PC-3 (cell line): ENCODE results near the gene DCAF12L2. TPM values are rescaled to one million over a fixed set of nuclear protein-coding genes. Genes with fewer than 3 reads are reported as not detected.

ENCODE experiments used
- ATAC-seq: fragments of 200-7000 bp; cut with Tn5 transposase; 2 replicates; pipeline ENCODE4 v1.9.1; 2020; ENCODE audit warnings: mild to moderate bottlenecking, moderate library complexity
- BruUV-seq: library from RNA; stranded (reverse); fragments of 400-500 nt; replicated peaks from 2 replicates; lab custom pipeline; 2021; lab: Mats Ljungman, UMichigan
- CTCF ChIA-PET: fragments of 300-600 bp; sonication (Branson Sonifier 250); formaldehyde crosslinking; loops from one replicate; lab custom pipeline; 2022; ENCODE audit warnings: antibody characterized with exemption; lab: Charles Lee
- POLR2A ChIA-PET: fragments of 300-600 bp; sonication (Branson Sonifier 250); formaldehyde crosslinking; loops from one replicate; lab custom pipeline; 2022; ENCODE audit warnings: antibody characterized with exemption; ENCODE audit not compliant: unreplicated experiment; lab: Charles Lee
- DNase-seq: peaks from one replicate; pipeline ENCODE4 v3.0.0-alpha.2; 2015
- H2AFZ ChIP-seq: fragments of 300-600 bp; sonication (generic); 2 replicates; pipeline ENCODE4 v1.6.0; 2016; ENCODE audit warnings: antibody characterized with exemption, low read length
- H3F3A ChIP-seq: fragments of 300-600 bp; sonication (generic); one replicate; pipeline ENCODE4 v1.6.0; 2017; ENCODE audit warnings: antibody characterized with exemption, low read length, control low read depth, mild to moderate bottlenecking; ENCODE audit not compliant: unreplicated experiment
- H3K27ac ChIP-seq: fragments of 300-600 bp; sonication (generic); 2 replicates; pipeline ENCODE4 v1.5.1; 2016; ENCODE audit warnings: mild to moderate bottlenecking, low read length
- H3K27me3 ChIP-seq: fragments of 300-600 bp; sonication (generic); 2 replicates; pipeline ENCODE4 v1.6.1; 2016; ENCODE audit warnings: low read length, mixed read lengths
- H3K36me3 ChIP-seq: fragments of 300-600 bp; sonication (generic); 2 replicates; pipeline ENCODE4 v1.6.1; 2016; ENCODE audit warnings: low read depth, mixed run types, low read length, mixed read lengths
- H3K4me1 ChIP-seq: fragments of 300-600 bp; sonication (generic); 2 replicates; pipeline ENCODE4 v1.5.1; 2016; ENCODE audit warnings: low read length; ENCODE audit not compliant: insufficient read depth
- H3K4me2 ChIP-seq: fragments of 300-600 bp; sonication (generic); 2 replicates; pipeline ENCODE4 v1.6.0; 2016; ENCODE audit warnings: low read length
- H3K4me3 ChIP-seq: fragments of 300-600 bp; sonication (generic); 2 replicates; pipeline ENCODE4 v1.5.1; 2016; ENCODE audit warnings: mild to moderate bottlenecking, low read length, mixed read lengths
- H3K79me2 ChIP-seq: fragments of 300-600 bp; sonication (generic); 2 replicates; pipeline ENCODE4 v1.6.1; 2017; ENCODE audit warnings: low read length, mixed read lengths
- H3K9ac ChIP-seq: fragments of 300-600 bp; sonication (generic); 2 replicates; pipeline ENCODE4 v1.6.0; 2016; ENCODE audit warnings: mild to moderate bottlenecking, low read length
- H3K9me2 ChIP-seq: fragments of 300-600 bp; sonication (generic); replicated peaks from 2 replicates; pipeline ENCODE4 v1.6.1; 2016; ENCODE audit warnings: mixed run types, low read length, mixed read lengths
- H3K9me3 ChIP-seq: fragments of 300-600 bp; sonication (generic); 2 replicates; pipeline ENCODE4 v1.6.1; 2016; ENCODE audit warnings: low read length, mixed read lengths
- H4K20me1 ChIP-seq: fragments of 300-600 bp; sonication (generic); 2 replicates; pipeline ENCODE4 v1.6.1; 2016; ENCODE audit warnings: low read length, mixed read lengths
- EZH2 ChIP-seq: fragments of 300-600 bp; sonication (generic); IDR thresholded peaks from one replicate; pipeline ENCODE4 v1.6.1; 2017; ENCODE audit warnings: antibody characterized with exemption, mild to moderate bottlenecking, low read length; ENCODE audit not compliant: unreplicated experiment
- EZH2phosphoT487 ChIP-seq: fragments of 300-600 bp; sonication (generic); IDR thresholded peaks from 2 replicates; pipeline ENCODE4 v1.6.1; 2018; ENCODE audit warnings: mild to moderate bottlenecking, antibody characterized with exemption, low read length, borderline replicate concordance
- intact Hi-C: fragments of 100-400 bp; cut with micrococcal nuclease; formaldehyde crosslinking; loops from 2 replicates; pipeline ENCODE4 v1.9.0; 2023
- total RNA-seq: library from RNA; depleted of rRNA; stranded (reverse); fragments of >200 nt; gene quantifications from 2 replicates; pipeline ENCODE4 v1.2.3, GENCODE V29; 2014
- TF ChIP-seq, protein P1 (sequence below): fragments of 300-600 bp; sonication (generic); conservative IDR thresholded peaks from 2 replicates; pipeline ENCODE4 v1.5.1; 2017; ENCODE audit warnings: antibody characterized with exemption, low read depth, mild to moderate bottlenecking, low read length

Gene DCAF12L2
- total RNA-seq, 1 experiment from 2014 or later: 0.44 TPM

DNA sequence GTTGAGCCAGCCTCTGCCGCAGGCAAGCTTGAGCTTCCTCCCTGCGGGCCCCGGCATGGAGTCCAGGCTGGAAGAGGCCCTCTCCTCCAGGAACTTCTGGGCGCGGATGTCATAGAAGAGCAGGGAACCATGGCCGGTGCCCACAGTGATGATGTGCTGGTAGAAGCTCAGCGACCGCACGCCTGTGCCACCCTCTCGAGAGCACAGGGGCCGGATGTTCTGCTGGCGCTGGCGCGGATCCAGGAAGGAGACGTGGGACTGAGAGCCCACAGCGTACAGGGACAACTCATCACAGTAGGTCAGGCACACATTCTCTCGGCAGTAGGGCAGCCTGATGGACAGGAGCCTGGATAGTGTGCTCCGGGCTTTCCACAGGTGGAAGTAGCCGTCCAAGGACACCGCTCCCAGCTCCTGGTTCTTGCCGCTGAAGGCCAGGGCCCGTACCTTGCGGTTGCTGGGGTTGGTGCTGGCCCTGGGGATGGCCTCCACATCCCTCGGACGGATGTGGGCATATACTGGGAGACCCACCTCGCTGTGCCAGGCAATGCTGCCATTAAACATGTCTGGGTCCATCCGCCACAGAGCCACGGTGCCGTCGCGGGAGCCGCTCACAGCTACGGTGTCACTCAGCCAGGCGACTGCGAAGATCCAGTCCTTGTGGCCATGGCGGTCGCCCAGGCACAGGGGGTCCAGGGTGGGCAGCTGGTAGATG is 1.2 kb downstream of the DCAF12L2 start:
- TF ChIP-seq EZH2phosphoT487: no peak
- Histone ChIP-seq H3K79me2 (no peaks in the 10 kb centered on the region), H3K4me1 (no peaks in the 10 kb centered on the region), H3K27ac (no peak overlapping the region), H3K9me3 (no peaks in the 10 kb centered on the region), H2AFZ (no peak overlapping the region), H3K9me2 (no peaks in the 10 kb centered on the region), H3K4me2 (no peak overlapping the region), H3K36me3 (no peaks in the 10 kb centered on the region), H4K20me1 (no peaks in the 10 kb centered on the region), H3F3A (no peaks in the 10 kb centered on the region), H3K4me3 (no peak overlapping the region), H3K9ac (no peak overlapping the region), H3K27me3 (no peaks in the 10 kb centered on the region)
- no TSS peak for BruUV-seq
- ChIA-PET POLR2A (no interaction called here), CTCF (no interaction called here)
- ATAC-seq (no peak), DNase-seq (no peak)
- intact Hi-C loops: no loop called here

DNA sequence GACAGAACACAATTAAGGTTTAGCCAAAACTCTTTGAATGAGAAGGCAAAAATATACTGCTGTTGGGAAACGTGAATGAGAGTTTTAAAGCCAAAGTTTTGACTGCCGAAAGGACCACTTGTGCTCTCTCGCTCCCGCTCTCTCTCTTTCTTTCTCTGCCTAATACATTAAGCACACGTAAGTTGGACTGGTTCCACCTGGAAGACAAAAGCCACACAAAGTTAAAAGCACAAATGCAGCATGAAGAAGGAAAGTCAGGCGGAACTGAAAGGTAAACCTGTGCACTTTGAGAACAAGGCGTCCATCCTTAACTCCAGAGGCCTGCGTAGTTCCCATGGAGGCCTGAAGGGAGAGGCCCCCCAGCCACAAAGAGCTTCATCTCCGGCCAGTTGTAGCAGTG is 1.9 kb downstream of the DCAF12L2 start:
- Histone ChIP-seq H3K9ac (no peak overlapping the region), H3K9me3 (no peaks in the 10 kb centered on the region), H3K9me2 (no peaks in the 10 kb centered on the region), H3K36me3 (no peaks in the 10 kb centered on the region), H3K4me1 (no peaks in the 10 kb centered on the region), H3K4me2 (no peak overlapping the region), H4K20me1 (no peaks in the 10 kb centered on the region), H3K79me2 (no peaks in the 10 kb centered on the region), H3K4me3 (no peak overlapping the region), H2AFZ (no peak overlapping the region), H3F3A (no peaks in the 10 kb centered on the region), H3K27me3 (no peaks in the 10 kb centered on the region), H3K27ac (no peak overlapping the region)
- ChIA-PET POLR2A (no interaction called here), CTCF (no interaction called here)
- no peak for DNase-seq
- no TSS peak for BruUV-seq
- ATAC-seq: no peak
- TF ChIP-seq, protein P1, sequence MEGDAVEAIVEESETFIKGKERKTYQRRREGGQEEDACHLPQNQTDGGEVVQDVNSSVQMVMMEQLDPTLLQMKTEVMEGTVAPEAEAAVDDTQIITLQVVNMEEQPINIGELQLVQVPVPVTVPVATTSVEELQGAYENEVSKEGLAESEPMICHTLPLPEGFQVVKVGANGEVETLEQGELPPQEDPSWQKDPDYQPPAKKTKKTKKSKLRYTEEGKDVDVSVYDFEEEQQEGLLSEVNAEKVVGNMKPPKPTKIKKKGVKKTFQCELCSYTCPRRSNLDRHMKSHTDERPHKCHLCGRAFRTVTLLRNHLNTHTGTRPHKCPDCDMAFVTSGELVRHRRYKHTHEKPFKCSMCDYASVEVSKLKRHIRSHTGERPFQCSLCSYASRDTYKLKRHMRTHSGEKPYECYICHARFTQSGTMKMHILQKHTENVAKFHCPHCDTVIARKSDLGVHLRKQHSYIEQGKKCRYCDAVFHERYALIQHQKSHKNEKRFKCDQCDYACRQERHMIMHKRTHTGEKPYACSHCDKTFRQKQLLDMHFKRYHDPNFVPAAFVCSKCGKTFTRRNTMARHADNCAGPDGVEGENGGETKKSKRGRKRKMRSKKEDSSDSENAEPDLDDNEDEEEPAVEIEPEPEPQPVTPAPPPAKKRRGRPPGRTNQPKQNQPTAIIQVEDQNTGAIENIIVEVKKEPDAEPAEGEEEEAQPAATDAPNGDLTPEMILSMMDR: no peak
- TF ChIP-seq EZH2phosphoT487 (no peak), EZH2 (no peak)
- intact Hi-C loops: no loop called here

DNA sequence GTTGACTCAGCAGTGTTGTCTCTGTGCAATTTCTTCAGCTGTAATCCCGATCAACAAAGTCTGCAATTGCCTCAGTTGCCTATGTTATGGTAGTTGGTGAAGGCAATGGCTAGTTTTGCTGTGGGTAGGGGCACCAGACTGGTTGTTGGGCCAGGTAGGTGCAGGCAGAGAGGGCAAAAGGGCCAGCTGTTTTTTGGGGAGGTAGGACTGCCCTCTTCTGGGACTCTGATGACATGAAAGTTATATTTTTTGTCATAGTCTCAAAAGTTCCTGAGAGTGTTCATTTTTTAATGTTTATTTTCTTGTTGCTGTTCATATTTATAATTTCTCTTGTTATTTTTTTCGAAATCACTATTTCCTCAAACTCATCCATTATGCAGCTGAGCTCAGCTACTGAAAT is 25.1 kb downstream of the DCAF12L2 start:
- ATAC-seq: no peak
- no peak for DNase-seq
- intact Hi-C loops: no loop called here

More for the DNA sequence above, 25.1 kb downstream of the DCAF12L2 start:
- Histone ChIP-seq H3K79me2 (no peaks in the 10 kb centered on the region), H2AFZ (no peak overlapping the region), H3F3A (no peaks in the 10 kb centered on the region), H3K36me3 (no peaks in the 10 kb centered on the region), H3K27ac (no peak overlapping the region), H3K4me2 (no peak overlapping the region), H3K9me2 (no peaks in the 10 kb centered on the region), H3K9me3 (no peaks in the 10 kb centered on the region), H3K9ac (no peak overlapping the region), H3K27me3 (no peaks in the 10 kb centered on the region), H4K20me1 (no peaks in the 10 kb centered on the region), H3K4me1 (no peaks in the 10 kb centered on the region), H3K4me3 (no peak overlapping the region)
- no peak for TF ChIP-seq EZH2
- TF ChIP-seq EZH2phosphoT487: no peak
- TF ChIP-seq, protein P1: no peak
- BruUV-seq: no TSS peak
- POLR2A ChIA-PET: no interaction called here
- CTCF ChIA-PET: no interaction called here
